ENCODE measurements around the gene APP. TPM values are rescaled to one million over a fixed set of nuclear protein-coding genes. Genes with fewer than 3 reads are reported as not detected.

Gene APP
- total RNA-seq, 1 experiment from 2014 or later, result 224 TPM

GRCh38 chr21:26140926-26141325 is 29.6 kb downstream of the APP start:
- no peaks in the 10 kb centered on the region for H3K36me3 ChIP-seq (ENCODE audit: low read depth)

GRCh38 chr21:26140164-26140579 is 30.4 kb downstream of the APP start:
- ChIA-PET POLR2A (ENCODE audit: unreplicated experiment) (interaction anchor here (0.6 kb wide), 1 partner anchor 24 kb away, joined by 3 read pairs; no protein-coding TSS in a partner anchor), CTCF (no interaction called here)
- H3F3A ChIP-seq (ENCODE audit: insufficient read depth, low read depth), result peaks cover 23% of the 10 kb centered on the region; the same call in 1 of the 2 replicates
- H3K36me3 ChIP-seq (ENCODE audit: low read depth), result no peaks in the 10 kb centered on the region
- H3K4me2 ChIP-seq, result peak overlapping the region; percentile 35
- H3K79me2 ChIP-seq (ENCODE audit: low read depth), result peaks cover 70% of the 10 kb centered on the region
- H3K27me3 ChIP-seq (ENCODE audit: insufficient read depth, low read depth), result no peaks in the 10 kb centered on the region
- no peaks in the 10 kb centered on the region for H3K9me2 ChIP-seq (ENCODE audit: insufficient read depth)
- no peak for TF ChIP-seq CTCF (conservative IDR thresholded peaks at IDR 0.05)
- no peak for TF ChIP-seq EZH2 (IDR thresholded peaks at IDR 0.05; ENCODE audit: low read depth)
- peaks cover 39% of the 10 kb centered on the region for H3K4me1 ChIP-seq (replicated peaks; ENCODE audit: insufficient read depth)
- no peaks in the 10 kb centered on the region for H4K20me1 ChIP-seq (ENCODE audit: insufficient read depth)
- peak; percentile 51 to 90 for DNase-seq
- BruUV-seq (replicated peaks), result no TSS peak
- no peak overlapping the region for H2AFZ ChIP-seq
- H3K9me3 ChIP-seq (ENCODE audit: insufficient read depth, low read depth), result no peaks in the 10 kb centered on the region
- peak overlapping the region; percentile 69 for H3K27ac ChIP-seq
- no peak overlapping the region for H3K4me3 ChIP-seq
- intact Hi-C loops (cut with micrococcal nuclease; ENCODE audit: unreplicated experiment), result loop anchor here (2.0 kb wide), 1 partner anchor 23 kb away; no protein-coding TSS in a partner anchor

More at GRCh38 chr21:26140926-26141325, 29.6 kb downstream of the APP start:
- peaks cover 23% of the 10 kb centered on the region; the same call in 1 of the 2 replicates for H3F3A ChIP-seq (ENCODE audit: insufficient read depth, low read depth)
- H3K27me3 ChIP-seq (ENCODE audit: insufficient read depth, low read depth), result no peaks in the 10 kb centered on the region
- H3K27ac ChIP-seq, result peak overlapping the region; percentile 69
- H3K9me3 ChIP-seq (ENCODE audit: insufficient read depth, low read depth), result no peaks in the 10 kb centered on the region
- H4K20me1 ChIP-seq (ENCODE audit: insufficient read depth), result no peaks in the 10 kb centered on the region
- CTCF ChIA-PET, result no interaction called here
- peaks cover 66% of the 10 kb centered on the region for H3K79me2 ChIP-seq (ENCODE audit: low read depth)
- no TSS peak for BruUV-seq (replicated peaks)
- no peaks in the 10 kb centered on the region for H3K9me2 ChIP-seq (ENCODE audit: insufficient read depth)
- POLR2A ChIA-PET (ENCODE audit: unreplicated experiment), result no interaction called here
- peak overlapping the region; percentile 35 for H3K4me2 ChIP-seq
- intact Hi-C loops (cut with micrococcal nuclease; ENCODE audit: unreplicated experiment), result loop anchor here (2.0 kb wide), 1 partner anchor 22 kb away; no protein-coding TSS in a partner anchor
- no peak overlapping the region for H2AFZ ChIP-seq
- DNase-seq, result no peak
- TF ChIP-seq EZH2 (IDR thresholded peaks at IDR 0.05; ENCODE audit: low read depth), result no peak
- no peak for TF ChIP-seq CTCF (conservative IDR thresholded peaks at IDR 0.05)
- peaks cover 39% of the 10 kb centered on the region for H3K4me1 ChIP-seq (replicated peaks; ENCODE audit: insufficient read depth)
- no peak overlapping the region for H3K4me3 ChIP-seq

- Histone ChIP-seq H3K9me2 (ENCODE audit: insufficient read depth) (no peaks in the 10 kb centered on the region), H3K4me3 (no peak overlapping the region), H3K27ac (peak overlapping the region; percentile 69; the same call in 1 of the 2 replicates), H3K27me3 (ENCODE audit: insufficient read depth, low read depth) (no peaks in the 10 kb centered on the region), H3K4me1 (replicated peaks; ENCODE audit: insufficient read depth) (peaks cover 39% of the 10 kb centered on the region), H3K79me2 (ENCODE audit: low read depth) (peaks cover 78% of the 10 kb centered on the region), H4K20me1 (ENCODE audit: insufficient read depth) (no peaks in the 10 kb centered on the region), H3K9me3 (ENCODE audit: insufficient read depth, low read depth) (no peaks in the 10 kb centered on the region), H2AFZ (no peak overlapping the region), H3K4me2 (no peak overlapping the region), H3K36me3 (ENCODE audit: low read depth) (no peaks in the 10 kb centered on the region), H3F3A (ENCODE audit: insufficient read depth, low read depth) (peaks cover 23% of the 10 kb centered on the region; the same call in 1 of the 2 replicates)
- TF ChIP-seq EZH2 (IDR thresholded peaks at IDR 0.05; ENCODE audit: low read depth), result no peak
- no peak for TF ChIP-seq CTCF (conservative IDR thresholded peaks at IDR 0.05)
- DNase-seq, result no peak
- intact Hi-C loops (cut with micrococcal nuclease; ENCODE audit: unreplicated experiment), result no loop called here
- no TSS peak for BruUV-seq (replicated peaks)
- POLR2A ChIA-PET (ENCODE audit: unreplicated experiment), result no interaction called here
- CTCF ChIA-PET, result no interaction called here
Observed at GRCh38 chr21:26138615-26139257, 31.8 kb downstream of the APP start.

All from PC-9 (cell line).